Colonic mucosa (tissue), 4 donors: ENCODE measurements around the gene MC1R. TPM values are rescaled to one million over a fixed set of nuclear protein-coding genes. Genes with fewer than 3 reads are reported as not detected.

Experiments used
- DNase-seq: peaks from one replicate; pipeline ENCODE4 v3.0.0-alpha.2; 2020
- H3K27ac ChIP-seq: fragments of 200-600 bp; one replicate; pipeline ENCODE4 v1.8.0; 2021
- H3K27me3 ChIP-seq: fragments of 200-600 bp; one replicate; pipeline ENCODE4 v1.8.0; 2021
- H3K36me3 ChIP-seq: fragments of 200-600 bp; one replicate; pipeline ENCODE4 v1.8.0; 2021
- H3K4me1 ChIP-seq: fragments of 200-600 bp; one replicate; pipeline ENCODE4 v1.8.0; 2021; ENCODE audit warnings: mild to moderate bottlenecking
- H3K4me3 ChIP-seq: fragments of 200-600 bp; one replicate; pipeline ENCODE4 v1.8.0; 2021
- H3K9ac ChIP-seq, 2 donors: one replicate each; pipeline ENCODE4 v1.7.0; 2013; ENCODE audit warnings: control low read depth in 2 of 2, low read depth in 2 of 2, low read length in 2 of 2
- H3K9me3 ChIP-seq: fragments of 200-600 bp; one replicate; pipeline ENCODE4 v1.8.0; 2021
- CTCF ChIP-seq: fragments of 200-600 bp; IDR thresholded peaks from one replicate; pipeline ENCODE4 v1.8.0; 2022; ENCODE audit warnings: antibody characterized with exemption, mild to moderate bottlenecking
- intact Hi-C: fragments of 100-400 bp; cut with DNase I; formaldehyde crosslinking; loops from one replicate; pipeline ENCODE4 v1.14.1; 2022
- total RNA-seq, 2 donors: library from RNA; stranded (reverse); fragmentation: NEBNext Ultra II Directional in 1 of 2; extraction: Animal tissue kit (Norgen Biotek cat#: 25700) in 1 of 2; gene quantifications; one replicate each; pipeline ENCODE4 v1.2.1, GENCODE V29; 2021
- donor health status: healthy.
- donor health status: DM: no; HTN: no; CAD: no.
- donor health status: DM: no; HTN: no; CAD: no.

MC1R gene
- total RNA-seq, 2 donors from 2014 or later, result 1.6 to 3.4 TPM

GRCh38 chr16:89953671-89954406, 35.2 kb downstream of the MC1R start:
- TF ChIP-seq CTCF, result no peak
- H3K36me3 ChIP-seq, result no peaks in the 10 kb centered on the region
- DNase-seq, result no peak

GRCh38 chr16:89954462-89954861, 35.8 kb downstream of the MC1R start:
- Histone ChIP-seq H3K36me3 (no peaks in the 10 kb centered on the region), H3K9ac (no peak overlapping the region), H3K9me3 (no peaks in the 10 kb centered on the region), H3K4me1 (peaks cover 1% of the 10 kb centered on the region), H3K4me3 (no peak overlapping the region), H3K27me3 (no peaks in the 10 kb centered on the region), H3K27ac (no peak overlapping the region)
- TF ChIP-seq CTCF, result no peak
- intact Hi-C loops, result no loop called here
- DNase-seq, result no peak

More at GRCh38 chr16:89953671-89954406, 35.2 kb downstream of the MC1R start:
- no peak overlapping the region for H3K27ac ChIP-seq
- H3K27me3 ChIP-seq, result no peaks in the 10 kb centered on the region
- intact Hi-C loops, result no loop called here
- H3K9me3 ChIP-seq, result no peaks in the 10 kb centered on the region
- H3K4me1 ChIP-seq, result peaks cover 4% of the 10 kb centered on the region
- no peak overlapping the region for H3K9ac ChIP-seq
- no peak overlapping the region for H3K4me3 ChIP-seq

- H3K9ac ChIP-seq, result no peak overlapping the region
- intact Hi-C loops, result no loop called here
- no peak overlapping the region for H3K27ac ChIP-seq
- H3K9me3 ChIP-seq, result no peaks in the 10 kb centered on the region
- no peaks in the 10 kb centered on the region for H3K27me3 ChIP-seq
- H3K36me3 ChIP-seq, result no peaks in the 10 kb centered on the region
- no peaks in the 10 kb centered on the region for H3K4me1 ChIP-seq
- no peak for DNase-seq
- H3K4me3 ChIP-seq, result no peak overlapping the region
- no peak for TF ChIP-seq CTCF
Observed at GRCh38 chr16:89955001-89955685, 36.5 kb downstream of the MC1R start.

- no peaks in the 10 kb centered on the region for H3K27me3 ChIP-seq
- no peak for TF ChIP-seq CTCF
- intact Hi-C loops, result no loop called here
- no peak overlapping the region for H3K9ac ChIP-seq
- H3K27ac ChIP-seq, result no peak overlapping the region
- H3K9me3 ChIP-seq, result no peaks in the 10 kb centered on the region
- DNase-seq, result no peak
- H3K36me3 ChIP-seq, result no peaks in the 10 kb centered on the region
- no peaks in the 10 kb centered on the region for H3K4me1 ChIP-seq
- H3K4me3 ChIP-seq, result no peak overlapping the region
Observed at GRCh38 chr16:89956505-89957215, 38.0 kb downstream of the MC1R start.

GRCh38 chr16:89957216-89957785, 38.6 kb downstream of the MC1R start:
- Histone ChIP-seq H3K9me3 (no peaks in the 10 kb centered on the region), H3K27me3 (no peaks in the 10 kb centered on the region), H3K4me1 (no peaks in the 10 kb centered on the region), H3K4me3 (no peak overlapping the region), H3K9ac (no peak overlapping the region), H3K36me3 (no peaks in the 10 kb centered on the region), H3K27ac (no peak overlapping the region)
- TF ChIP-seq CTCF, result no peak
- no peak for DNase-seq
- intact Hi-C loops, result no loop called here
